GM21526 (cell line): Measurements from ENCODE around the gene MEF2D.

ENCODE experiments used
- ATAC-seq: cut with Tn5 transposase; IDR thresholded peaks from one replicate; pipeline ENCODE4 v1.9.1; 2021; ENCODE audit warnings: moderate library complexity; ENCODE audit not compliant: unreplicated experiment, low FRiP score

MEF2D gene

DNA sequence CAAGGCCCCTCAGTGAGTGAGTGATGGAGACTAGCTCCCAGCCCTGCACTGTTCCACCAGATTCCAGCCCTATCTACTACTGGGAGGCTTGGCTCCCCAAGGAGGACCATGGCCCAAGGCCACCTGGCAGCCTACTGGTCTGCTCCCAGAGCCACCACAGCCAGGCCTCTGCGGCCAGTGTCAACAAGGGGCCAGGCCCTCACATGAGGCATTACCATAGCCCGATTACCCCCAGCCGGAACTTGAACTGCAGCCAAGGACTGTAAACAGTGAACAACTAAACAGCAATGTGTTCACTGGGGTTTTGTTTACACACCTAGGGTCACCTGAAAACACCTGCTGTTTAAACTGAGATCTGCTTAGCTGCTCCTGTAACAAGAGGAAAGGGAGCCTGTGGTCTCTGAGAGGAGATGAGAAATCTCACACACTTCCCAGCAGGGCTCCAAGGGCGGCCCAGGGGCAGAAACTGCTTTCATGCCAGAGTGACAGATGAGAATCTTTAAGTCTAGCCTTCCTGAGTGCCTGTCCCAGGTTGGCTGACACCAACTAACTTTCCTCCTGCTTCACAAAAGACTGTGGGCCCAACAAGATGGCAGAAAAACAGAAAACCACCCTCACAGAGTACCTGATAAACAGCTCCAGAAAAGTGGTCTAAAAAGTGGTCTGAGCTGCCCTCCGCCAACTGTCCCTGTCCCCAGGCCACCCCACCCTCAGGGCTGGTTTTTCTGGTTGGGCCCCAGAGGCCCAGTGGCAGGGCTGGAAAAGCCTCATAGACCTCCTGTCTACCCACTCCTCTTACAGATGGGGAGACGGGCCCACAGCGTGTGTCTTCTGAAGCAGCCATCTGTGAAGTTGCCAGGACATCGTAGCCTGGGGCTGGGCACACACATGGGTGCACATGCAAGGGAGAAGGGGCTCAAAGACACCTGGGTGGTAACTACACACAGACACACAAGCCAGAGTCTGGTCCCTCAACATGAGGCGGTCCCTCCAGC, 28.8 kb downstream of the MEF2D start:
- ATAC-seq, result no peak

DNA sequence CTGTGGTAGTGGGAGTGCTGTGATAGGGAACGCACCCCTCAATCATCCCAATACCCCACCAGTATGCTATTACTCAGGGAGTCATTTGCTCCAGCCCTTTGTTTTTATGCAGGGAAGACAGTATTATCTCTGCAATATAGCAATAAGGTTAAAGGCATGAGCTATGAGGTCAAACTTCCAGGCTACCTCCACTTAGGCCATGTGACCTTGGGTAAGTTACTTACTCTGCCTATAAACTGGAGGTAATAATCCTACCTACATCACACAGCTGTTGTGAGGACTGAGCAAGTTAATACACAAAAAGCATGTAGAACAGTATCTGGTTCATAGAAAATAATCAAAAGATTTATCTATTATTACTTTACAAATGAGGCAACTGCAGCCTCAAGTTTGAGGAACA, 30.1 kb downstream of the MEF2D start:
- ATAC-seq, result no peak

DNA sequence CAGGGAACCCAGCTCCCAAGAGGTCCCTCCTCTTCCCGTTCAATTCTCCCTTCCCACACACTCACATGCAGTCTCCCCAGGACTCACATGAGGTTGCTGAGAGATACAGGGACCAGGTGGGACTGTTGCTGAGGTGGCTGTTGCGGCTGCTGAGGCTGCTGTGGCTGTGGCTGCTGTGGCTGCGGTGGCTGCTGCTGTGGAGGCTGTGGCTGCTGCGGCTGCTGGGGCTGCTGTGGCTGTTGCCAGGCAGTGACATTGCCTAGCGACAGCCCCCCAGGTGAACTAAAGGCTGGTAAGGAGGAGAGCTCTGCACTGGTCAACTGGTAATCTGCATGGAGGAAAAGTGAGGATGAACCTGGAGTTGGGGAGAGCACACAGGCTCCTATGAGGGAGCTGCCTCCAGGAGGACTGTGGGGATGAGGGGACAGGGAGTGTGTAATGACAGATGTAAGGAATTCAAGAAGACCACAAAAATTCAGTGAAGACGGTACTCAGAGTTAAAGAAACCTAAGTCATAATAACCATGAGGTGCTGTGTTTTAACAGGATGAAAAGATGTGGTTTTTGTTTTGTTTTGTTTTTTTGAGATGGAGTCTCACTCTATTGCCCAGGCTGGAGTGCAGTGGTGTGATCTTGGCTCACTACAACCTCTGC, 31.8 kb downstream of the MEF2D start:
- no peak for ATAC-seq

DNA sequence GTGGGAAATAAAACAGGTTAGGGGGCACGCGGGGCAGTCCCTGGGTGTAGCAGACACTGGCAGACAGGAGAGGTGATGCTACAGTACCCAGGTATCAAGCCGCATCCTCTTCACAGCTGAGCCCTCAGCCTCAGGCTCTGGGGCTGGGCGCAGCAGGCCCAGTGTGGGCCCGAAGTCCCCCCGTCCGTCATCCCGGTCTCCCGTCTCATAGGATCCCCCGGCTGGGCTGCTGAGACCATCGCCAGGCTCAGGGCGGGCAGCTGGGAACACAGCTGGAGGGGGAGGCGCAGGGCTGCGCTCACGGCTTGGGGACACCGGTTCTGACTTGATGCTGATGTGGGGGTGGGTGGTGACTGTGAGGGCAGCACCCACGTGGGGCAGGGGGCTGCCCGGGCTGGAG, 32.7 kb downstream of the MEF2D start:
- no peak for ATAC-seq

DNA sequence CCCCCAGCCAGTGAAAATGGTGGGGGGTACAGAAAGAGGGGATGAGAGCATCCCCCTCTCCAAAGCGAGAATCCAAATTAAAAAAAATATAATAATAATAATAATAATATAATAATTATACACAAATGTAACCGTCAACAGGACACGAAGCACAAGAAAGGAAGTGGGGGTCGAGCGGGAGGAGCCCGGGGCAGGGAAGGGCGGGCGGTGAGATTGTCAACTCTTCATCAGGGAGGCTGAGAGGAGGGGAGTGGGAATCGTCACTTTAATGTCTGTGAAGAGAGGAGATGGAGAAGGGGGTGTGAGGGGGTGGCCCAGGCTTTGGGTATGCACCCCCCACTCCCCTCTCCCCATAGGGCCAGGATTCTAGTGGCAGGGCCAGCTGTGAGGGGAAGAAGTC, 33.2 kb downstream of the MEF2D start:
- no peak for ATAC-seq

DNA sequence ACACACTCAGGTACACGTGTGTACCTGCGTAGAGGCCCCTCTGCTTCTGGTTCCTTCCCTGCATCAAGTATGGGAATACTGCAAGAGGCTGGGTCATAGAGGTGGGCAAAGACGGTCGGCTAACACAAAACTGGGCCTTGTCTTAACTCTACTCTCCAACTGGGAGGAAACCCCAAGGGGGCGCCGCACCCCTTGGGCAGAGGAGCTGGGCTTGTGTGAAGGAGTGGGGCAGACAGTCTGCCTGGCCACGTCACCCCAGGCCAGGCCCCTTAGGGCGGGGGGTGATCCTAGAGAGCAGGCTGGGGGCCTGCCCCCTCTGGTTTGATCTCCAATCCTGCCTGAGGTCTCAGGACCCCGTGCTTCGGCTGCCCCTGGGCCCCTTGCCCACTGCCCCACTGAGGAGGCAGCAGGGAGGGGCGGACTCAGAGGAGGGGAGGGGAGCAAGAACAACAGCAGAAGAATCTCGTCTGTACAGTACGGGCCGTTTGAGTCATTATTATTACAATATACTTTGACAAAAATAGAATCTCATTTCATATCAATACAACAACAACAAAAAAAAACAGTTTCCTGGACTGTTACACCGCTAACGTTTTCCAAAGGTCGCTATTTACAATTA, 34.7 kb downstream of the MEF2D start:
- ATAC-seq, result no peak

DNA sequence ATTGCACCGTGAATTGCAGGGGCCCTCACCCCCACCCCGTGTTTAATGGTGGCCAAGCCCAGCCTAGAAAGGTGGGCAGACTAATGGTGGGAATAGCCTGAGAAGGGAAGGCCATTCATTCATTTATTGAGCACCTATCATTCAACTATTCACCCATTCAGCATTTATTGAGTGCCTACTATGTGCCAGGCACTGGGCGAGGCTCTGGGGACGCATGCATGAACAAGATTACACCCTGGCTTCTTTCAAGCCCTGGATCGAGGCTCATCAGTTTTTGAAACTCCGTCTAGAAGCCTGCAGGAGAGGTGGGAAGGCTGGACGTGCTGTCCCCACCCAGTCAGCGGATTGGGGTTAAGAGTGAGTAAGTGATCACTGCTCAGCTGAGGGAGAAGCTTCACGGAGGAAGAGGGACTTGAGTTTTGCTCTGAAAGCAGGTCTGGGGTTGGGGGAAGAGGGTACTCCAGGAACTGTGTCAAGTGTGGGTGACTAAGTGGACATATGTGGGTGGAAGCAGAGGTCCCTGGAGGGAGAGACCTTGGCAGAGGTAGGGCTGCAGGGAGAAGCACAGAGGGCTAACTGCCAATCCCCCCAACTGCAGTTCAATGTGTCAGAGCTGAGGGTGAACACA, 35.6 kb downstream of the MEF2D start:
- ATAC-seq, result no peak

DNA sequence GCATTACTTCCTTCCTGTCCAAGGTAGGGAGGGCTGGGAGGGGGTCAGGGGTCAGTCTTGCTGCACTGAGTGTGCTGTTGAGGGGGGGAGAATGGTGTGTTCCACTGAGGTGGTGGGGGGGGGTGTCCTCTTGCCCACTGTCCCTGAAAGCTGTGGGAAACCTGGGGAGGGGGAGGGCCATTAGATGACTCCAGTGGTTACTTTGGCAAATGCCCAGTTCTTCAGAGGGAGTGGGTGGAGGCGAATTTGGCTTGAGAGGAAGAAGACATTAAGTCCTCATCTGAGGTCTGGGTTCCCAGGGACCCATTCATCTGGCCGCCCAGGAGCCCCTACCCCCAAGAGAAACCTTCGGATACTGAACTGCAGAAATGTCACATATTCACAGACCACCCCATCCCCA, 36.2 kb downstream of the MEF2D start:
- ATAC-seq, result no peak

DNA sequence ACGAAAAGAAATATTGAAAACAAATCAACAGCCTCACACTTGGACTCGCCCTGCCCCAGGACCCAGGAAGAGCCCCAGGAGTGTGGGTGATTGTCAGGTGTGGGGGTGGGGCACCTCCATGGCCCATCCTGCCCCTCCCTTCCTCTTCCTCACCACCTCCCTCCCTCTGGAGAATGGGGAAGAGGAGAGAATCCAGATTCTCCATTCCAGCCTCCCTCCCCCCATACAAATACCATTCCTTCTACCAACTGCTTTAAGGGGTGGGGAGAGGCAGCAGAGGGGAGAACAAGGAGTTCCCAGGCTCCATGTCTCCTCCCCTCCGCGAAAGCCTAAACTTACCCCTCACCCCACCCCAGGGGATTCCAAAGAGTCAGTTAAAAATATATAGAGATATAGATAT, 36.7 kb downstream of the MEF2D start:
- no peak for ATAC-seq

DNA sequence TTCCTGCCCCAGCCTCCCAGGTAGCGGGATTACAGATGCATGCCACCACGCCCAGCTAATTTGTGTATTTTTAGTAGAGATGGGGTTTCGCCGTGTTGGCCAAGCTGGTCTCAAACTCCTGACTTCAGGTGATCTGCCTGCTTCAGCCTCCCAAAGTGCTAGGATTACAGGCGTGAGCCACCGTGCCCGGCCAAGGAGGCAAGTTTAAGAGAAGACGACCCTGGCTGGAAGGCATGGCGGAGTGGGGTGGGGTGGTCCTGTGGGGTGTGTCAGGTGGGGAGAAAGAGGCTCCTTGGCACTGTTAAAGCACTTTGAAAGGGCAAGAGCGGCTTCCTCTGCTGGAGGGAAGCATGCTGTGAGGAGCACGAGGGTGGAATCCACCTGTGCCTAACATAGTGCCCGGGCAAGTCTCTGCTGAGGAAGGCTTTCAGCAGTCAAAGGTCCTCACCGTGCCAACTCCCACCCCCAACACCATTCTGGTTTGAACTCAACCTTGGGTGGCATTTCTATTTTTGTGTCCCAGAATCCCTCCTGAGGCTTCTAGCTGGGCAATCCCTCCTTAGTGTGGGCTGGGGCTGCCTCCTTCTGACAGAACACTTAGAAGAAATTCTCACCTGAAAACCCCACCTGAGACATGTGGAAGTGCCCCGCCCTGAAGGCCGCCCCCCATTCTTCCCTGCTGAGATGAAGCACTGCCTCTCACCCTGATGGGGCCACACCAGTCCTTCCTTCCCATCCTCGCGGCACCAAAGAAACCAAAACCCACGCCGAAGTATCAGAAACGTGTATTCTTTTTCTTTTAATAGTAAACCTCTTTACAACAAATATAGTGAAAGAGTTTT, 37.4 kb downstream of the MEF2D start:
- ATAC-seq, result no peak

DNA sequence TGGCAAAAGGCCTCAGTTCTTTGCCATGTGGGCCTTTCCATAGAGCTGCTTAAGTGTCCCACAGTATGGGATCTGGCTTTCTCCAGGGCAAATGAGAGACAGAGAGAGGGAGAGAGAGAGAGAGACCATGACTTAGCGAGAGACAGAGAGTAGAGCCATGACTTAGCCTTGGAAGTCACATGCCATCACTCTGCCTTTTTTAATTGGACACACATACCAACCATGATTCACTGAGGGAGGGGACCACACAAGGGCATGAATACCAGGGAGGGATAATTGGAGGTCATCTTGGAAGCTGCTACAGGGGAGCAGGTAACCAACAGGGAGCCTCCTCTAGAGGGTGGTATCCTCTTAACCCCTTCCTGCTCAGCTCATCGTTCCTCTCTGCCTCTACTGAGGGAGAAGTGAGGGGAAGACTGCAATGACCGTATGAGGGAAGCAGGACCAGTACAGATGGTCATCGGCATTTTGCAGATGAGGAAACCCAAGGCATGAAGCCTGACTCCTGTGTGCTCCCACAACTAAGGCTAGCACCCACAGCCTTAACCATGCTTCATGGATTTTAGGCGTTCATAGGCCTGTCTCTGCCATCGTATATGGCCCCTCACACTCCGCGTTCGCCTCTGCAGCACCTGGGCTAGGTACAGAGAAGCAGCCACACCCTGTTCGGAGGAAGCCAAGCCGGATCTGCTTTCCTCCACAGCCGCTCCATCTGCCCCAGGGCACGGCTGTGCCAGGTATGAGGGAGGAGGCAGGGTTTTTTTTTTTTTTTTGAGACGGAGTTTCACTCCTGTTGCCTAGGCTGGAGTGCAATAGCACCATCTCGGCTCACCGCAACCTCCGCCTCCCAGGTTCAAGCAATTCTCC, 38.6 kb downstream of the MEF2D start:
- ATAC-seq, result no peak

DNA sequence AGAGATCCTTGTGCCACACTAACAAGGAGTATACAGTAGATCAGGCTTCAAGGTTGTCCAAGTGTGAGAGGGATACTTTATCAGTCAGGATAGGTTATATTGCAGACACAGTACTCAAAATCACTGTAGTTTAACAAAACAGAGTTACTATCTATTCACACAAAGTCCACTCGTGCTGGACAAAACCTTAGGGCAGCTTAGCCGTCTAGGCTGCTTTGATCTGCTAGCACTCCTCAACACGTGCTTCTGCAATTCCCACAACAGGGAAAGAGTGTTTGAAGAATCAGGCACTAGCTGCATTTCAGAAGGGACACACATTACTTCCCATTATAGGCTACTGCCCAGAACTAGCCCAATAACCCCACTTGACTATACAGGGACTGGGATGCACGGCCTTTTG, 39.5 kb downstream of the MEF2D start:
- ATAC-seq, result no peak

DNA sequence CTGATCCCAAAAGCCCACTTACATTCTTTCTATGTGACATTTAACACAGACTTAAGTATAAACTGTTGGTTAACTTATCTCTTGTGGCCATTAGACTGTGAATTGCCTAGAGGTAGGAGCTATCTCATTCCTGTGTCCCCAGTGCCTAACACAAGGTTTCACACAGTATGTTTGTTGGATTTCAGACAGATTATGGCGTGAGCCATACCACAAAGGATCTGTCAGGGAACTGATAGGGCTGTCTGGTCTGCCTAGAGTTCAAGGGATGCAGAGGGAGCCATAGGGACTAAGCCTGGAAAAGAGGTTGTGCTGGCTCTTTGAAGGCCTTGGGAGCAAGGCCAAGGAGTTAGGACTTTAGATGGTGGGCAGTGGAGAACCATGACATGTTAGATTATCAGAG, 40.0 kb downstream of the MEF2D start:
- no peak for ATAC-seq

DNA sequence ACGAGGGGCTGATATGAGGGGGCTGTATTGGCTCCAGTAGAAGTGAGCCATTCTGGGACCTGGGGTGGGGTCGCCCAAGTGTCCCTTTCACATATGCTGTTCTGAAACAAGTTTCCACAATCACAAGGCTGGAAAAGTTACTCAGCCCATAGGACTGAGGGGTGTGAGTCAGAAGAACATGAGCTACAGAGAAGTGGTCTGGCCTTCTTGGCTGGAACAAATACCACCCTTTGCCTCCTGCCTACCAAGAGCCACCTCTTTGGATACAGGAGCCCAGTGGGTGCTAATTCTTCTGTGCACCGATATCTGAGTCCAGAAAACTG, 42.4 kb downstream of the MEF2D start:
- no peak for ATAC-seq

DNA sequence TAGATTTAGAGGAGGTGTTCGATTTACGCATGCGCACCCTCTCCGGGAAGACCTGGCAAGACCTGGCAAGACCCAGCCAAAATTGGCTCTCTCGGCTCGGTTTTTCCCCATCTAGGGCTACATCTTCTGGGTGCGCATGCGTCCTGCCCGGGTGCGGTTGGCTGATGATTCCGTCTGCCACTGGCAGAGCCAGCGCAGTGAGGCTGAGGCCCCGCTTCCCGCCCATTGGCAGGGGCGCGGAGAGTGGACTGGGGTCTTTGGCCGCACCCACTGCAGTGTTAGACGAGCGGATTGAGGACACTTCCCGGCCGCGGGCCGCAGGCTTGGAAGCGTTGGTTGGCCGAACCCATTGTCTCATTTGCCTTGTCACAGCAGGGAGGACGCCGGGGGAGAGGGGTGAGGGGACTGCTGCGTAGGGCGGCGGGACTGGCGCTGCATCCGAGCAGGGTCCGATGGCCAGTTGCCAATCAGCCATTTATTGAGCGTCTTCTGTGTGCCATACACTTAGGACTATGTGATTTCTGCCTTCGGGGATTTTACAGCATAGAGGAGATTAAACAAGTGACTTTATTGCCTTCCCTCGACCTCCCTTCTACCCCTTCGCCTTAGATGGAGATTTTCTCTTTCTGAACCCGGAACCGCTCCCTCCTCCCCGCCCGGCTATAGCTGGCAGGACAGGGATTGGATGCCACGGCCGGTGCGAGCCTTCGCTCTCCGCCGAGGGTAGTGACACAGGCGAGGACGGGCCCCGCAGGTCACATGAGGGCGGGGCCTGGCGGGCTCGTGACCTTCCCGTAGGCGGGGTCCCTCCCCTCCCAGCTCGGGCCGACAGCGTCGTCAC, 43.7 kb downstream of the MEF2D start:
- ATAC-seq, result peak; percentile 72

DNA sequence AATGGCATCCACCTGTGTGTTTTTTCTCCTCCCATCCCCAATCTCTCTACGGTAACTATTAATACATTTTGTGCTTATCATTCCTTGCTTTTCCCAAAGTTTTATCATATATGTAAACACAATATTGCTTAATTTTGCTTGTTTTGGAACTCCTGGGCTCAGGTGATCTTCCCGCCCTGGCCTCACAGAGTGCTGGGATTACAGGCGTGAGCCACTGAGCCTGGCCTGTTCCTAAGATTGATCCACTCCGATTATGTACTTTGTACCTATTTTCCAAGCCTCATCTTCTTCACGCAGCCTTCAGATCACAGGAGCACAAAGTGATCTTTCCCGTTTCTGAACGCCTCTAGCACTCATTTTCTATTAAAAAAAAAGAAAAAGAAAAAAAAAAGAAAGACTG, 45.2 kb downstream of the MEF2D start:
- ATAC-seq, result no peak

DNA sequence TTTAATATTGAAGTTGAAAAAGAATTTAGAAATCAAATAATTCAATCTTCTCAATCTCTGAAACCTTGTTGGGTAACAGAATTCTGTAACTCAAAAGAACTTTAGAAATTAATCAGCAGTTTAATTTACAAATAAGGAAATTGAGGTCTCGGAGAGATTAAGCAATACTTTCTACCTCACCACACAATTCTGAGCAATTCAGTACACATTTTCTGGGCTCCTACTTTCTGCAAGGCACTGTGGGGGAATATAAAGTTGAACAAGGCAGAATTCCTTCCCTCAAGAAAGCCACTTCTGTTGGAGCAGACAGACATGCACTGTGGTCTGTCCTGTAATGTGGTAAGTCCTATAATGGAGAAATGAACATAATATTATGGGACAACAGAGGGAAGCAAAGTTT, 47.7 kb downstream of the MEF2D start:
- ATAC-seq, result no peak

DNA sequence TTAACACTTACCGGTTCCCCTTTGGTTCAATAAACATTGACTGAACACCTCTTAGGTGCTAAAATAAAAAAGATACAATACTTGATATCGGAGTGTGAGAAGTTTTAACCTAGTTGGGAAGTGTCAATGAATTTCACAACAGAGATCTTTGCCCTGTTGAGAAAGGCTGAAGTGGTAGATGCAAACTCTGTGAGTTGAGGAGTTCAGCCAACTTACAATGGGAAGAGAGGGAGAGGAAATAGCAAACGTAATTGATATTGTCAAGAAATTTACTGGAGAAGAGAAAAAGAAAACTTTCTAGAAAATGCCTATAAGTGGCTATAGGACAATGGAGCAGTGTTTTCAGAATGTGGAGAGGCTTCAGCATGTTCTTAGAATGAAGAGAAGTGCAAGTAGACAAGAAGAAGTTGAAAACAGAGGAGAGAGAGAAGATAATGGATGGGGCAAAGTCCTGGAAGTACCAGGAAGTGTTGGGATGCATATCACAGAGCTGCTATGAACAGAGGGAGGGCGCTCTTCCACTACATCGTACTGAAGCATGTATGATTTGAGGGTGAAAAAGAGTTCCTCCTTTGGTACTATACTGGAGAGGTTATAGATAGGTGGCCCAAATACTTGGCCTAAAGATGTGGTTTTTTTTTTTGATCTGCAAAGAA, 48.9 kb downstream of the MEF2D start:
- no peak for ATAC-seq
